HepG2 (cell line): ENCODE results near the gene UNC93A. TPM values are rescaled to one million over a fixed set of nuclear protein-coding genes. Genes with fewer than 3 reads are reported as not detected.
A peak's percentile ranks its signal among the peaks of the same experiment; 100 is the strongest.
"Not testable (repeated sequence)": the region's sequence is repeated elsewhere in the genome, so short reads cannot be mapped to it uniquely, and the experiment has no call there.

Source experiments
- AHR ChIP-seq: IDR thresholded peaks from 2 replicates; pipeline ENCODE4 v1.6.1; 2018; ENCODE audit warnings: missing genetic modification reagents, missing compliant biosample characterization
- ARID5B ChIP-seq: IDR thresholded peaks from 2 replicates; pipeline ENCODE4 v1.4.0; 2020; ENCODE audit warnings: mild to moderate bottlenecking, missing genetic modification reagents
- BHLHE40 ChIP-seq: IDR thresholded peaks from 2 replicates; pipeline ENCODE4 v1.6.1; 2011; ENCODE audit warnings: low read length, improper control_type of control experiment
- CREM ChIP-seq, 2 experiments: sonication (generic) in 1 of 2; formaldehyde crosslinking in 1 of 2; IDR thresholded peaks; 2 replicates each; pipeline versions ENCODE4 v1.4.0 to v1.6.1; 2016 to 2020; ENCODE audit warnings: antibody characterized with exemption in 1 of 2, mild to moderate bottlenecking in 1 of 2, missing genetic modification reagents in 1 of 2
- ETV5 ChIP-seq: IDR thresholded peaks from 2 replicates; pipeline ENCODE4 v1.6.1; 2018; ENCODE audit warnings: missing biosample characterization, missing genetic modification reagents, inconsistent platforms, borderline replicate concordance
- FOXA3 ChIP-seq: IDR thresholded peaks from 2 replicates; pipeline ENCODE4 v1.6.1; 2016; ENCODE audit warnings: missing genetic modification reagents, missing compliant biosample characterization
- GABPA ChIP-seq, 2 experiments: IDR thresholded peaks; 2 replicates each; pipeline ENCODE4 v1.6.1; 2011 to 2016; ENCODE audit warnings: low read depth in 2 of 2, low read length in 1 of 2, missing biosample characterization in 1 of 2, missing genetic modification characterization in 1 of 2
- HNF4A ChIP-seq: sonication (generic); formaldehyde crosslinking; IDR thresholded peaks from 2 replicates; pipeline ENCODE4 v1.4.0; 2020; ENCODE audit warnings: missing genetic modification reagents
- HOXA3 ChIP-seq: sonication (generic); formaldehyde crosslinking; IDR thresholded peaks from 2 replicates; pipeline ENCODE4 v1.5.0; 2020; ENCODE audit warnings: missing genetic modification reagents
- MNT ChIP-seq: fragments of 450-650 bp; IDR thresholded peaks from 2 replicates; pipeline ENCODE4 v1.6.1; 2016
- PHF21A ChIP-seq: sonication (generic); formaldehyde crosslinking; IDR thresholded peaks from 2 replicates; pipeline ENCODE4 v1.5.0; 2020; ENCODE audit warnings: mild to moderate bottlenecking, missing genetic modification reagents
- PHF5A ChIP-seq: IDR thresholded peaks from one replicate; pipeline ENCODE4 v1.6.1; 2018; ENCODE audit warnings: low read depth, missing genetic modification reagents; ENCODE audit not compliant: unreplicated experiment
- RARA ChIP-seq: IDR thresholded peaks from 2 replicates; pipeline ENCODE4 v1.6.1; 2016; ENCODE audit warnings: missing genetic modification reagents, missing compliant biosample characterization
- SALL2 ChIP-seq: sonication (generic); formaldehyde crosslinking; IDR thresholded peaks from 2 replicates; pipeline ENCODE4 v1.8.1; 2023; ENCODE audit warnings: mild to moderate bottlenecking, missing genetic modification reagents, inconsistent platforms
- SMAD3 ChIP-seq: sonication (generic); formaldehyde crosslinking; IDR thresholded peaks from 2 replicates; pipeline ENCODE4 v1.4.0; 2020; ENCODE audit warnings: missing genetic modification reagents
- SP140L ChIP-seq: sonication (generic); formaldehyde crosslinking; IDR thresholded peaks from 2 replicates; pipeline ENCODE4 v1.4.0; 2020; ENCODE audit warnings: missing genetic modification reagents, borderline replicate concordance
- STAG1 ChIP-seq: sonication (generic); formaldehyde crosslinking; IDR thresholded peaks from 2 replicates; pipeline ENCODE4 v1.4.0; 2020; ENCODE audit warnings: missing genetic modification reagents
- ZBTB26 ChIP-seq: IDR thresholded peaks from 2 replicates; pipeline ENCODE4 v1.6.1; 2016; ENCODE audit warnings: missing compliant biosample characterization, missing genetic modification reagents, borderline replicate concordance
- ZBTB7B ChIP-seq: sonication (generic); formaldehyde crosslinking; IDR thresholded peaks from 2 replicates; pipeline ENCODE4 v1.4.0; 2020; ENCODE audit warnings: missing genetic modification reagents
- ZFP37 ChIP-seq: sonication (generic); formaldehyde crosslinking; IDR thresholded peaks from 2 replicates; pipeline ENCODE4 v1.4.0; 2020; ENCODE audit warnings: missing genetic modification reagents, borderline replicate concordance
- ZNF232 ChIP-seq: sonication (generic); formaldehyde crosslinking; IDR thresholded peaks from 2 replicates; pipeline ENCODE4 v1.4.0; 2020; ENCODE audit warnings: missing genetic modification reagents, borderline replicate concordance
- polyA plus RNA-seq, 8 experiments: library from polyadenylated mRNA; depleted of rRNA in 3 of 8; stranded (reverse) in 7 of 8; unstranded in 1 of 8; fragments of >200 nt; fragmentation: Illumina TruSeq in 4 of 8; extraction: Trizol in 4 of 8; gene quantifications; 2 replicates each; pipeline versions ENCODE4 v1.2.1 to v1.2.3, GENCODE V29; 2011 to 2016; ENCODE audit warnings: low read depth in 4 of 8, missing spikeins in 1 of 8, mixed read lengths in 1 of 8; ENCODE audit not compliant: insufficient read depth in 1 of 8
- total RNA-seq, 5 experiments: library from RNA; depleted of rRNA; stranded (reverse); fragments of >200 nt; fragmentation: Illumina TruSeq; extraction: Trizol; gene quantifications; 2 replicates each; pipeline ENCODE4 v1.2.3, GENCODE V29; 2016; ENCODE audit warnings: low read depth in 1 of 5

Gene UNC93A
- total and polyA plus RNA-seq, 2 of the 13 experiments (the other 11 are each of a cell fraction or from before 2014, with no cell fraction given): 11.0 to 42.7 TPM

GRCh38 chr6:167288591-167289225, 2.4 kb upstream of the UNC93A start (continued):
- TF ChIP-seq ZBTB7B (CRISPR knock-in tag) (peak; percentile 57; the same call in 1 of the 2 replicates), SALL2 (CRISPR knock-in tag) (peak; percentile 59; the same call in 1 of the 2 replicates), RARA (CRISPR knock-in tag) (peak; percentile 26; the same call in 1 of the 2 replicates), SMAD3 (CRISPR knock-in tag) (0 out of 2 replicates have a peak, but pooled peaks have one; percentile 49), ETV5 (CRISPR knock-in tag) (peak; percentile 59; the same call in 1 of the 2 replicates), STAG1 (peak; percentile 93), PHF5A (CRISPR knock-in tag) (peak; percentile 69), AHR (CRISPR knock-in tag) (0 out of 2 replicates have a peak, but pooled peaks have one; percentile 79), PHF21A (peak; percentile 34; the same call in 1 of the 2 replicates), CREM (IDR thresholded peaks at IDR 0.05) (0 out of 2 replicates have a peak, but pooled peaks have one; percentile 29), ZBTB26 (CRISPR knock-in tag) (peak; percentile 39; the same call in 1 of the 2 replicates), ZNF232 (peak; percentile 63; the same call in 1 of the 2 replicates), FOXA3 (CRISPR knock-in tag) (peak; percentile 22; the same call in 1 of the 2 replicates), ARID5B (CRISPR knock-in tag) (peak; percentile 41; the same call in 1 of the 2 replicates), BHLHE40 (0 out of 2 replicates have a peak, but pooled peaks have one; percentile 28), HOXA3 (peak; percentile 60; the same call in 1 of the 2 replicates), HNF4A (CRISPR knock-in tag) (peak; percentile 28; the same call in 1 of the 2 replicates), GABPA (CRISPR knock-in tag; IDR thresholded peaks at IDR 0.05; ENCODE audit: low read depth) (peak; percentile 44; the same call in 1 of the 2 replicates), ZFP37 (0 out of 2 replicates have a peak, but pooled peaks have one; percentile 55), MNT (0 out of 2 replicates have a peak, but pooled peaks have one; percentile 6), SP140L (CRISPR knock-in tag) (peak; percentile 37; the same call in 1 of the 2 replicates)
- not testable (repeated sequence) for TF ChIP-seq CREM (CRISPR knock-in tag; IDR thresholded peaks at IDR 0.05); GABPA (IDR thresholded peaks at IDR 0.05; ENCODE audit: low read depth, low read length)
